Aorta (tissue), 5 donors: ENCODE measurements around the gene ADAP1. TPM values are rescaled to one million over a fixed set of nuclear protein-coding genes. Genes with fewer than 3 reads are reported as not detected.
"Not testable (repeated sequence)": the region's sequence is repeated elsewhere in the genome, so short reads cannot be mapped to it uniquely, and the experiment has no call there.

ENCODE experiments used
- ATAC-seq: fragments of 200-7000 bp; cut with Tn5 transposase; one replicate; pipeline ENCODE4 v1.9.1; 2022; ENCODE audit warnings: moderate library complexity; ENCODE audit not compliant: low FRiP score
- DNase-seq, 2 donors: peaks; one replicate each; pipeline ENCODE4 v3.0.0-alpha.2; 2020
- H3K27ac ChIP-seq, 2 donors: one replicate each; pipeline ENCODE4 v1.5.1; 2013; ENCODE audit warnings: low read length in 2 of 2, mild to moderate bottlenecking in 2 of 2, moderate library complexity in 2 of 2, control low read depth in 1 of 2, inconsistent platforms in 1 of 2, low read depth in 1 of 2
- H3K27me3 ChIP-seq, 2 donors: one replicate each; pipeline ENCODE4 v1.6.1; 2013; ENCODE audit warnings: control low read depth in 1 of 2, low read length in 1 of 2, mild to moderate bottlenecking in 1 of 2, moderate library complexity in 1 of 2; ENCODE audit not compliant: insufficient read depth in 2 of 2, control insufficient read depth in 1 of 2
- H3K36me3 ChIP-seq, 2 donors: one replicate each; pipeline ENCODE4 v1.6.1; 2013; ENCODE audit warnings: control low read depth in 1 of 2, low read length in 1 of 2, mild to moderate bottlenecking in 1 of 2; ENCODE audit not compliant: insufficient read depth in 2 of 2, control insufficient read depth in 1 of 2
- H3K4me1 ChIP-seq, 2 donors: one replicate each; pipeline ENCODE4 v1.6.1; 2013; ENCODE audit warnings: low read length in 2 of 2, control low read depth in 1 of 2, mild to moderate bottlenecking in 1 of 2, moderate library complexity in 1 of 2; ENCODE audit not compliant: insufficient read depth in 2 of 2, control insufficient read depth in 1 of 2
- H3K4me3 ChIP-seq, 2 donors: one replicate each; pipeline ENCODE4 v1.5.1; 2013; ENCODE audit warnings: low read length in 2 of 2, control low read depth in 1 of 2, mild to moderate bottlenecking in 1 of 2
- H3K9me3 ChIP-seq: one replicate; pipeline ENCODE4 v1.6.1; 2013; ENCODE audit warnings: mild to moderate bottlenecking, low read length; ENCODE audit not compliant: control insufficient read depth
- WGBS, 2 donors: extraction: QIAGEN DNeasy Blood & Tissue Kit; methylation state at CpG; one replicate each; pipeline ENCODE4 v1.1.7; 2013; 5-methylcytosine and 5-hydroxymethylcytosine counted together
- intact Hi-C, 2 donors: fragments of 100-400 bp; cut with DNase I; formaldehyde crosslinking; loops; one replicate each; pipeline versions ENCODE4 v1.14.2 to v1.15.0; 2022
- polyA plus RNA-seq, 2 donors: library from polyadenylated mRNA; stranded (reverse); fragments of 200-250 nt; gene quantifications; one replicate each; pipeline ENCODE4 v1.2.3, GENCODE V29; 2013
- total RNA-seq, 2 donors: library from RNA; stranded (reverse); fragmentation: NEBNext Ultra II Directional; extraction: Animal tissue kit (Norgen Biotek cat#: 25700); gene quantifications; one replicate each; pipeline ENCODE4 v1.2.1, GENCODE V29; 2021
- donor health status: healthy with polysubstance abuse.
- donor health status: Bipolar disorder and iron deficiency.
- donor health status: DM: no; HTN: no; CAD: no.
- donor health status: DM: no; HTN: no; CAD: no.
- donor health status: DM: yes; HTN: yes; CAD: no.

Gene ADAP1
- total and polyA plus RNA-seq, 4 donors: 4.3 to 16.9 (median 11.4) TPM

DNA sequence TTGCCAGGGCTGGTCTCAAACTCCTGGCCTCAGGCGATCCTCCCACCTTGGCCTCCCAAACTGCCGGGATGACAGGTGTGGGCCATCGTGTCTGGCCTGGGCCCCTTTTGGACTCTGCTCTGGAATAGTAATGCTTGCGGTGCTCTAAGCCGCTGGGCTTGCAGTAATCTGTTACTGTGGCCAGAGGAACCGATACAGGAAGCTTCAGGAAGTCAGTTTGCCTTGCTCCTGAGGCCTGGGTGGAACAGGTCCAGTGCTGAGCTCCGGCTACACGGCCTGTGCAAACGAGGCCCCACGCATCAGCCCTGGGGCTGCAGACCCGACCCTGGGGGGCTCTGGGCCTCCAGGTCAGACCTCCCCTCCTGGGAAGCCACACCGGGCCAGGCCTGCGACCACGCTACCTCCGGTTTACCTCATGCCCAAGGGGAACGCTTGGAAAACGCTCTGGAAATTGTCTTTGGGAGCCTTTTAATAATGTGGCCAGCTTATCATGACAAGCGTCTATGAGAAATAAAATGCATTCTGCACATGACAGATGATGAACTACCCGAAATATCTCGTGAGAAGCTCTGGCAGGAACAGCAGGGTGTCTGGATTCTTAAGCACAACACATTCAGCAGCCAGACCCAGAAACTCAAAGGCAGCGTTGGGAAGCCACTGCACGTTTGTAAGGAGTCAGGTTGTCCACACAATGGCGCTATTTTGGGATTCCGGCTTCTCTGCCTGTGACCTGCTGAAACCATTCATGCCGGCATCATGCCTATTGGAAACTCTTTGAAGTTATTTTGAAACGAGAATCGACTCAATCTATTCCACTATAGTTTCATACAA lies 10.1 kb upstream of the ADAP1 start:
- H3K4me3 ChIP-seq: no peak overlapping the region
- no peaks in the 10 kb centered on the region for H3K4me1 ChIP-seq

DNA sequence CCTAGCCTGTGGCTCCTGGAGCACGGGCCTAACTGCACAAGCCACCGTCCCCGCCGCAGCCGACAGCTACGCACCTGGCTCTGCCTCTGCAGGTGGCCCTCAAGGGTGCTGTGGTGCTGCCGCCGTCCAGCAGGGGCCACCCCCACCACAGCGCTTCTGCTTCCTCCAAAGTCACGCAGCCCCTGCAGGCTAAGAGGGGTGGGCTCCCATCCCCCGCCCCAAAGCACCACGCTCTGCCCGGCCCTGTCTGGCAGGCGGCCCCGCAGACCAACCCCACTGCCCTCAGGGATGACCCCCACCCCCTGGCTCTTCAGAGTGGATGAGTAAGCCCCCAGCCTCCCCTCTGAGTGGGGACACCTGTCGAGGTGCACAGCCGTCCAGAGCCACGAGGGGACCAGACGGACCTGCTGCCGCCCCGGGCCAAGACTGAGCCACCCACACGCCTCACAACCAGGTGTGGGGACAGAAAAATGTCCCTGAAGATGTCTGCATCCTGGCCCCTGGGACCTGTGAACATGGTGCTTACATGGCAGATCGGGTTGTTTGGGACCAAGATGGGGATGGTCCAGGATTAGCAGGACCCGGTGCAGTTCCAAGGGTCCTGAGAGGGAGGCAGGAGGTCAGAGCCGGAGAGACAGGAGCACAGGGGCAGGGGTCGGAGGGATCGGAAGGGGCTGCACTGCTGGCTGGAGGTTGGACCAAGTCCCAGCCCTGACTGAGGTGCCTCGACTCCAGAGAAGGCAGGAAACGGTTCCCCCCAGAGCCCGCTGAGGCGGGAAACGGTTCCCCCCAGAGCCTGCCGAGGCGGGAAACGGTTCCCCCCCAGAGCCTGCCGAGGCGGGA lies 9.0 kb upstream of the ADAP1 start:
- peak; percentile 49 to 74 for DNase-seq
- intact Hi-C loops: no loop called here
- no peaks in the 10 kb centered on the region for H3K27me3 ChIP-seq
- no peak for ATAC-seq
- H3K4me1 ChIP-seq: no peaks in the 10 kb centered on the region
- WGBS, 2 donors: 51 to 55% methylated on average over 31 to 37 of the region's 37 CpGs
- peaks cover 0 to 4% of the 10 kb centered on the region in 2 donors for H3K36me3 ChIP-seq
- no peaks in the 10 kb centered on the region for H3K9me3 ChIP-seq
- H3K4me3 ChIP-seq: no peak overlapping the region
- peak overlapping the region in 1 of 2 donors; percentile 1 for H3K27ac ChIP-seq

More for the DNA sequence above, 10.1 kb upstream of the ADAP1 start:
- Histone ChIP-seq H3K27ac (peak overlapping the region; percentile 62 to 78), H3K27me3 (no peaks in the 10 kb centered on the region), H3K9me3 (no peaks in the 10 kb centered on the region), H3K36me3 (peaks cover 0 to 4% of the 10 kb centered on the region in 2 donors)
- intact Hi-C loops: no loop called here
- peak; percentile 66 for ATAC-seq
- DNase-seq: peak; percentile 62 to 76
- 5 to 7% methylated on average over 27 of the region's 27 CpGs for WGBS, 2 donors

DNA sequence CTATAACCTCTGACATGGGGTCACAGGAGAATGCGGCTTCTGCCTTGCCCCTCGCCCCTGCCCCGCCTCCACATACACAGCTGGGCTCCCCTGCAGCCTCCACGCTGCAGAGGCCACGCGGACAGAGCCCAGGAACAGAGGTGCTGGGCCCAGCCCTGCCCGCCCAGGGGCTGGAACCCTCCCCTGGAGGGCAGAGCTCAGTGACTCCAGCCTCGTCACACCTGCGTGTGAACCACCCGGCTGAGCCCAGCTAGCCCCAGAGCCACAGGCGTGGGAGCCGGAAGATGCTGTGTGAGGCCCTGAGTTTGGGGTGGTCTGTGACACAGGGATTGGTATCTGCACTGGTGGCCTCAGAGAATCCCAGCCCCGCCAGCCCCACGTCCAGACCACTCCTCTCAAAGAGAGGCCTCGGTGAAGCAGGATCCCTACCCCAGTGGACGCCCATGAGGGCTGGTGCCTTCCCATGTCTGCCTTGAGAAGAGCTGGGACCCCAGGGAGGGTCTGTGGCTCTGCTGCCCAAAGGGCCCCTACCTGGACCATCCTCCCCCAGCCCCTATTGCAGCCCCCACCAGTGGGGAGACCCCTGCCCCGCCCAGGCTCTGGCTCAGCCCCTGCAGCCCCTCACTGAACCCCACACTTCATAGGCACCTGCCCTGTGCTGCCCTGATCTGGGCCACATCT lies 8.1 kb upstream of the ADAP1 start:
- H3K4me1 ChIP-seq: no peaks in the 10 kb centered on the region
- H3K9me3 ChIP-seq: no peaks in the 10 kb centered on the region
- H3K27me3 ChIP-seq: no peaks in the 10 kb centered on the region
- no peak for ATAC-seq
- no peak overlapping the region for H3K4me3 ChIP-seq
- intact Hi-C loops: no loop called here
- WGBS, 2 donors: 85 to 91% methylated on average over 13 to 17 of the region's 17 CpGs
- DNase-seq: peak; percentile 44 to 71
- no peak overlapping the region for H3K27ac ChIP-seq
- no peaks in the 10 kb centered on the region for H3K36me3 ChIP-seq

DNA sequence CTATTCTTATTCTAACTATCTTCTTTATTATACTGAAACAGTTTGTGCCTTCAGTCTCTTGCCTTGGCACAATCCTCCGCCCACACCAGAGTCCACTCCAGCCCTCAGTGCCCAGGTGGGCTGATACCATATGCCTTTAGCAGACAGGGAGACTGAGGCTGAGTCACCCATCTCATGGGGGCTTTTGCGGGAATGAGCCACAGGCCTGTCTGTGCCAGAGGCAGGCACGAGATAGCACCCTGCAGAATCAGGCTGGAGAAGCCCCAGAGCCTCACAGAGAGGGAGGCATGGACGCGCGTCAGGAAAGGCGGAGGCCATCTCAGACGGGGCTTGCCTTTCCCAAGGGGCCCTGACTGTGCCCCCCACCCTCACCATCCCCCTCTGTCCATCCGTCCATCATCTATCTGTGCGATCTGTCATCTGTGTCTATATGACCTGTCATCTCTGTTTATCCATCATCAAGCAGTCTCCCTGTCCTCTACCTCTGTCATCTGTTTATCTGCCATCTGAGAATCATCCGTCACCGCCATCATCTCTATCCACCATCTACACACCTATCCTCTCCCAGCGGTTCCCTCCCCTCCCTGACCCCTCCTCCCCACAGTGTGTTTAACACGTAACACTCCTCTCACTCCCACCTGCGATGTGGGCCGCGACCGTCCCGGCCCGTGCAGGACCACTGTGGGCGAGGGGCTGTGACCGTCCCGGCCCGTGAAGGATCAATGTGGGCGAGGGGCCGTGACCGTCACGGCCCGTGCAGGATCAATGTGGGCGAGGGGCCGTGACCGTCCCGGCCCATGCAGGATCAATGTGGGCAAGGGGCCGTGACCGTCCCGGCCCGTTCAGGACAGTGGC lies 7.3 kb upstream of the ADAP1 start:
- Histone ChIP-seq H3K27me3 (no peaks in the 10 kb centered on the region), H3K9me3 (no peaks in the 10 kb centered on the region), H3K4me3 (no peak overlapping the region), H3K36me3 (no peaks in the 10 kb centered on the region), H3K27ac (no peak overlapping the region), H3K4me1 (no peaks in the 10 kb centered on the region)
- ATAC-seq (no peak), DNase-seq (peak; percentile 33 to 48)
- WGBS, 2 donors: 85 to 87% methylated on average over 37 of the region's 37 CpGs
- intact Hi-C loops: no loop called here

DNA sequence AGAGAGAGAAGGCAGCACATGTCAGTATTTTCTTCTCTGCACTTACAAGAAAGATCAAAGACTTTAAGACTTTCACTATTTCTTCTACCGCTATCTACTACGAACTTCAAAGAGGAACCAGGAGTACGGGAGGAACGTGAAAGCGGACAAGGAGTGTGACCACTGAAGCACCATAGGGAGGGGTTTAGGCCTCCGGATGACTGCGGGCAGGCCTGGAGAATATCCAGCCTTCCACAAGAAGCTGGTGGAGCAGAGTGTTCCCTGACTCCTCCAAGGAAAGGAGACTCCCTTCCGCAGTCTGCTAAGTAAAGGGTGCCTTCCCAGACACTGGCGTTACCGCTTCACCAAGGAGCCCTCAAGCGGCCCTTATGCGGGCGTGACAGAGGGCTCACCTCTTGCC lies 6.5 kb upstream of the ADAP1 start:
- H3K27me3 ChIP-seq, ATAC-seq, intact Hi-C loops, H3K36me3 ChIP-seq, H3K4me1 ChIP-seq, H3K27ac ChIP-seq, H3K4me3 ChIP-seq, H3K9me3 ChIP-seq: not testable (repeated sequence)
- 75 to 79% methylated on average over 13 of the region's 13 CpGs for WGBS, 2 donors
- peak; percentile 12 to 46 for DNase-seq

DNA sequence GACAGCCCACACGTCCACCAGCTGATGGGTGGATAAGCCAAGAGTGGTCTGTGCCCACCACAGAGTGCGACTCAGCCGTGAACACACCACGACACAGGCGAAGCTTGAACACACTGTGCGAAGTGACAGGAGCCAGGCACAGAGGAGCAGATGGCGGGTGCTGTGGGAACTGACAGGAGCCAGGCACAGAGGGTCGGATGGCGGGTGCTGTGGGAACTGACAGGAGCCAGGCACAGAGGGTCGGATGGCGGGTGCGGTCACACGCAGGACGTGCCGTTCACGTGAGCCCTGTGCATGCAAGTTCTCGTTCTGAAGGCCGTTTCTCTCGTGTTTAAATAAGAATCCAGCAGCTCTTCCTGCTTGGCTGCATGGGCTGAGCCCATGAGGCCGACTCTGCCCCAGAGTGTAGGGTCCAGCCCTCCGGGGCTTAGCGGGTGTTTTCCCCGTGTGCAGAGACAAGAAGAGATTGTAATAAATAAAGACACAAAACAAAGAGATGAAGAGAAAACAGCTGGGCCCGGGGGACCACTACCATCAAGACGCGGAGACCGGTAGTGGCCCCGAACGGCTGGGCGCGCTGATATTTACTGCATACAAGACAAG lies 5.9 kb upstream of the ADAP1 start:
- no peak overlapping the region for H3K27ac ChIP-seq
- 75 to 80% methylated on average over 25 to 31 of the region's 31 CpGs for WGBS, 2 donors
- DNase-seq (peak; percentile 44 to 73), ATAC-seq (no peak)
- H3K36me3 ChIP-seq: no peaks in the 10 kb centered on the region
- no peaks in the 10 kb centered on the region for H3K27me3 ChIP-seq
- no peaks in the 10 kb centered on the region for H3K4me1 ChIP-seq
- H3K4me3 ChIP-seq: no peak overlapping the region
- intact Hi-C loops: no loop called here
- H3K9me3 ChIP-seq: no peaks in the 10 kb centered on the region

DNA sequence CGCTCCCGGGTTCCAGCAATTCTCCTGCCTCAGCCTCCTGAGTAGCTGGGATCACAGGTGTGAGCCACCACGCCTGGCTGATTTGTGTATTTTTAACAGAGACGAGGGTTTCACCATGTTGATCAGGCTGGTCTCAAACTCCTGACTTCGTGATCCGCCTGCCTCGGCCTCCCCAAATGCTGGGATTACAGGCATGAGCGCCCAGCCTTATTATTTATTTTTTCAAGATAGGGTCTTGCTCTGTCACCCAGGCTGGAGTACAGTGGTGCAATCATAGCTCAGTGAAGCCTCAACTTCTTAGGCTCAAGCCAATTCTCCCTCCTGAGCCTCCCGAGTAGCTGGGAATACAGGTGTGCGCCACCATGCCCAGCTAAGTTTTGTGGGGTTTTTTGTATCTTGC lies 5.3 kb upstream of the ADAP1 start:
- H3K27me3 ChIP-seq, intact Hi-C loops, H3K4me3 ChIP-seq, H3K9me3 ChIP-seq, ATAC-seq, H3K4me1 ChIP-seq, H3K27ac ChIP-seq, H3K36me3 ChIP-seq: not testable (repeated sequence)
- WGBS, 2 donors: 92 to 93% methylated on average over 10 of the region's 10 CpGs
- DNase-seq: peak in 1 of 2 donors; percentile 12
